ENCODE data around the gene CACHD1.

The CACHD1 gene

DNA sequence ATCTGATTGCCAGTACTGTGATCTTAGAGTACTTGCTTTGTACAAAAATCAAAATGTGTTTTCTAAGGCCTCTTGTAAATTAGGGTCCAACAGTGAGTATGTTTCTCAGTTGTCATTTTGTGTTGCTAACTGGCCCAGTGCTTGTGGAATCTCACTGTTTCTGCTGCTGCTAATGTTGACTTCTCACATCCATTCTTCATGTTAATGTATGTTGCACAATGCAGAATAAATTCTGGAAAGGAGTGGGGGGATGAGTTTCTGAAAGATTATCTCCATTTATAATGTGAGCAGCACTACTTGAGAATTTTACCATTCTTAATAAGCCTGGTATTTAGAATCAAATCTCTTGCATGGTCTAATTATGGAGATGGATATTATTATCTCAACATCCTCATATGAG lies 57.9 kb downstream of the CACHD1 start:
- no peaks in the 10 kb centered on the region for H3K79me2 ChIP-seq (ENCODE audit: low read length)
- TF ChIP-seq EZH2phosphoT487 (IDR thresholded peaks at IDR 0.05; ENCODE audit: low read depth), result no peak
- TF ChIP-seq, protein P1, sequence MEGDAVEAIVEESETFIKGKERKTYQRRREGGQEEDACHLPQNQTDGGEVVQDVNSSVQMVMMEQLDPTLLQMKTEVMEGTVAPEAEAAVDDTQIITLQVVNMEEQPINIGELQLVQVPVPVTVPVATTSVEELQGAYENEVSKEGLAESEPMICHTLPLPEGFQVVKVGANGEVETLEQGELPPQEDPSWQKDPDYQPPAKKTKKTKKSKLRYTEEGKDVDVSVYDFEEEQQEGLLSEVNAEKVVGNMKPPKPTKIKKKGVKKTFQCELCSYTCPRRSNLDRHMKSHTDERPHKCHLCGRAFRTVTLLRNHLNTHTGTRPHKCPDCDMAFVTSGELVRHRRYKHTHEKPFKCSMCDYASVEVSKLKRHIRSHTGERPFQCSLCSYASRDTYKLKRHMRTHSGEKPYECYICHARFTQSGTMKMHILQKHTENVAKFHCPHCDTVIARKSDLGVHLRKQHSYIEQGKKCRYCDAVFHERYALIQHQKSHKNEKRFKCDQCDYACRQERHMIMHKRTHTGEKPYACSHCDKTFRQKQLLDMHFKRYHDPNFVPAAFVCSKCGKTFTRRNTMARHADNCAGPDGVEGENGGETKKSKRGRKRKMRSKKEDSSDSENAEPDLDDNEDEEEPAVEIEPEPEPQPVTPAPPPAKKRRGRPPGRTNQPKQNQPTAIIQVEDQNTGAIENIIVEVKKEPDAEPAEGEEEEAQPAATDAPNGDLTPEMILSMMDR (IDR thresholded peaks at IDR 0.05; ENCODE audit: low read depth, low read length), result no peak
- H3K27ac ChIP-seq (ENCODE audit: low read length), result no peak overlapping the region
- no peaks in the 10 kb centered on the region for H3K27me3 ChIP-seq (ENCODE audit: low read depth, low read length)
- H3K36me3 ChIP-seq (replicated peaks; ENCODE audit: low read depth, low read length), result no peaks in the 10 kb centered on the region
- H2AFZ ChIP-seq (ENCODE audit: low read depth, low read length), result no peak overlapping the region
- no peaks in the 10 kb centered on the region for H4K20me1 ChIP-seq (ENCODE audit: insufficient read depth, low read length)
- no peaks in the 10 kb centered on the region for H3K9me3 ChIP-seq (ENCODE audit: insufficient read depth, low read length)
- no peak overlapping the region for H3K9ac ChIP-seq (ENCODE audit: low read length)
- no peak overlapping the region for H3K4me3 ChIP-seq (ENCODE audit: low read length)
- peaks cover 7% of the 10 kb centered on the region for H3K4me1 ChIP-seq (ENCODE audit: low read length)
- H3K4me2 ChIP-seq (ENCODE audit: low read length), result no peak overlapping the region

DNA sequence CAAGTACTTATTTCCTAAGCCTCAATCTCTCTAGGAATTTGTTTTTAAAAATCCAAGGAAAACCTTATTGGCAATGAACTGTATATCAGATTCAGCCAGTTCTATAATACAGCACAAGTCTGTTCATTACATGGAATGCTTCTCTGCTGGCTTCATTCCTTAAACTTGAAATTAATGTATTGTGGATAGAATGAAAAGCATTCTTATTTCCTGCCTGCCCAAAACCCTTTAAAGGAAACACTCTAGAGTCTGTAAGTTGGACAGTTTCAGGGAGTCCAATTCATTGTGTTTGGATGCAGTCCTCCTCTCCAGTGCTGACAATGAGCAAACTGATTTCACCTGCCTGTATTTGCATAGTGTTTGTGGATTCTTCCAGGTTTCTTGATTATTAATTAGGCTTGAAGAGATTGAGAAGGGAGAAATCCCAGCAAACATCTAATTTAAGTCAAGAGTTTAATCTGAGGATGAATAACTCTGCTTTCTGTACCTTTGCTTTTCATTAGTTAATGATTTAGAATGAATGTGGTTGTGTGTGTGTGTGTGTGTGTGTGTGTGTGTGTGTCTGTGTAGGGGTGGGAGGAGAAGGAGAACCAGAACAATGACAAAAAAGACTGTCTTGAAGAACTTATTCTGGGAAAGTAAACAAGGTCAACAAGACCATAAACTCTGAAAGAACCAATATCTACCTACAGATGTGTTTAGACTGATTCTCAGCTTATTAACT lies 61.2 kb downstream of the CACHD1 start:
- no peak overlapping the region for H3K9ac ChIP-seq (ENCODE audit: low read length)
- H3K4me1 ChIP-seq (ENCODE audit: low read length), result peaks cover 3% of the 10 kb centered on the region; the same call in 1 of the 2 replicates
- no peaks in the 10 kb centered on the region for H4K20me1 ChIP-seq (ENCODE audit: insufficient read depth, low read length)
- no peak overlapping the region for H2AFZ ChIP-seq (ENCODE audit: low read depth, low read length)
- no peaks in the 10 kb centered on the region for H3K27me3 ChIP-seq (ENCODE audit: low read depth, low read length)
- H3K27ac ChIP-seq (ENCODE audit: low read length), result no peak overlapping the region
- no peaks in the 10 kb centered on the region for H3K36me3 ChIP-seq (replicated peaks; ENCODE audit: low read depth, low read length)
- TF ChIP-seq, protein P1 (IDR thresholded peaks at IDR 0.05; ENCODE audit: low read depth, low read length), result no peak
- no peak for TF ChIP-seq EZH2phosphoT487 (IDR thresholded peaks at IDR 0.05; ENCODE audit: low read depth)
- no peaks in the 10 kb centered on the region for H3K9me3 ChIP-seq (ENCODE audit: insufficient read depth, low read length)
- no peak overlapping the region for H3K4me2 ChIP-seq (ENCODE audit: low read length)
- no peak overlapping the region for H3K4me3 ChIP-seq (ENCODE audit: low read length)
- H3K79me2 ChIP-seq (ENCODE audit: low read length), result no peaks in the 10 kb centered on the region

DNA sequence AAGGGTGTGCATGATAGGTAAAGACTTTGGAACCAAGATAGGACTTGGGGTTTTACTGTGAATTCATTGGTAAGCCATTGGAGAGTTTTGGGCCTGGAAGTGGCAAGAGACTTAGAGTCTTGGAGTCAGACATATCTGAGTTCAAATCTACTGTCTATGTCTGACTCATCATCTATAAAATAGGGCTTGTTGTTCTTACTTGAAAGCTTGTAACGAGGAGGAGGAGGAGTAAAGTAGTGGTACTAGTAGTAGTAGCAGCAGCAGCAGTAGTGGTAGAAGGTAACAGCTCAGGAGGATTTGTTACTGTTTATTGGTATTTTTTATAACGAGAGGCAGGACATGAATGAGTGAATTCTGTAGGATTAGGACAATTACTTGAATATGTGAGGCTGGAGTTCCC lies 62.7 kb downstream of the CACHD1 start:
- no peak overlapping the region for H2AFZ ChIP-seq (ENCODE audit: low read depth, low read length)
- no peaks in the 10 kb centered on the region for H3K9me3 ChIP-seq (ENCODE audit: insufficient read depth, low read length)
- no peaks in the 10 kb centered on the region for H3K79me2 ChIP-seq (ENCODE audit: low read length)

More for the DNA sequence above, 62.7 kb downstream of the CACHD1 start:
- Histone ChIP-seq H3K36me3 (replicated peaks; ENCODE audit: low read depth, low read length) (no peaks in the 10 kb centered on the region), H3K4me2 (ENCODE audit: low read length) (no peak overlapping the region), H3K4me1 (ENCODE audit: low read length) (peaks cover 3% of the 10 kb centered on the region; the same call in 1 of the 2 replicates), H3K4me3 (ENCODE audit: low read length) (no peak overlapping the region), H3K9ac (ENCODE audit: low read length) (no peak overlapping the region), H3K27me3 (ENCODE audit: low read depth, low read length) (no peaks in the 10 kb centered on the region), H3K27ac (ENCODE audit: low read length) (no peak overlapping the region), H4K20me1 (ENCODE audit: insufficient read depth, low read length) (no peaks in the 10 kb centered on the region)
- TF ChIP-seq, protein P1 (IDR thresholded peaks at IDR 0.05; ENCODE audit: low read depth, low read length), result no peak
- no peak for TF ChIP-seq EZH2phosphoT487 (IDR thresholded peaks at IDR 0.05; ENCODE audit: low read depth)
